HG03159 (cell line): Measurements from ENCODE around the gene GTF3C2.

Source experiments
- ATAC-seq: cut with Tn5 transposase; IDR thresholded peaks from one replicate; pipeline ENCODE4 v1.9.1; 2021; ENCODE audit warnings: mild to moderate bottlenecking, moderate library complexity; ENCODE audit not compliant: unreplicated experiment

The GTF3C2 gene, protein sequence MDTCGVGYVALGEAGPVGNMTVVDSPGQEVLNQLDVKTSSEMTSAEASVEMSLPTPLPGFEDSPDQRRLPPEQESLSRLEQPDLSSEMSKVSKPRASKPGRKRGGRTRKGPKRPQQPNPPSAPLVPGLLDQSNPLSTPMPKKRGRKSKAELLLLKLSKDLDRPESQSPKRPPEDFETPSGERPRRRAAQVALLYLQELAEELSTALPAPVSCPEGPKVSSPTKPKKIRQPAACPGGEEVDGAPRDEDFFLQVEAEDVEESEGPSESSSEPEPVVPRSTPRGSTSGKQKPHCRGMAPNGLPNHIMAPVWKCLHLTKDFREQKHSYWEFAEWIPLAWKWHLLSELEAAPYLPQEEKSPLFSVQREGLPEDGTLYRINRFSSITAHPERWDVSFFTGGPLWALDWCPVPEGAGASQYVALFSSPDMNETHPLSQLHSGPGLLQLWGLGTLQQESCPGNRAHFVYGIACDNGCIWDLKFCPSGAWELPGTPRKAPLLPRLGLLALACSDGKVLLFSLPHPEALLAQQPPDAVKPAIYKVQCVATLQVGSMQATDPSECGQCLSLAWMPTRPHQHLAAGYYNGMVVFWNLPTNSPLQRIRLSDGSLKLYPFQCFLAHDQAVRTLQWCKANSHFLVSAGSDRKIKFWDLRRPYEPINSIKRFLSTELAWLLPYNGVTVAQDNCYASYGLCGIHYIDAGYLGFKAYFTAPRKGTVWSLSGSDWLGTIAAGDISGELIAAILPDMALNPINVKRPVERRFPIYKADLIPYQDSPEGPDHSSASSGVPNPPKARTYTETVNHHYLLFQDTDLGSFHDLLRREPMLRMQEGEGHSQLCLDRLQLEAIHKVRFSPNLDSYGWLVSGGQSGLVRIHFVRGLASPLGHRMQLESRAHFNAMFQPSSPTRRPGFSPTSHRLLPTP

DNA sequence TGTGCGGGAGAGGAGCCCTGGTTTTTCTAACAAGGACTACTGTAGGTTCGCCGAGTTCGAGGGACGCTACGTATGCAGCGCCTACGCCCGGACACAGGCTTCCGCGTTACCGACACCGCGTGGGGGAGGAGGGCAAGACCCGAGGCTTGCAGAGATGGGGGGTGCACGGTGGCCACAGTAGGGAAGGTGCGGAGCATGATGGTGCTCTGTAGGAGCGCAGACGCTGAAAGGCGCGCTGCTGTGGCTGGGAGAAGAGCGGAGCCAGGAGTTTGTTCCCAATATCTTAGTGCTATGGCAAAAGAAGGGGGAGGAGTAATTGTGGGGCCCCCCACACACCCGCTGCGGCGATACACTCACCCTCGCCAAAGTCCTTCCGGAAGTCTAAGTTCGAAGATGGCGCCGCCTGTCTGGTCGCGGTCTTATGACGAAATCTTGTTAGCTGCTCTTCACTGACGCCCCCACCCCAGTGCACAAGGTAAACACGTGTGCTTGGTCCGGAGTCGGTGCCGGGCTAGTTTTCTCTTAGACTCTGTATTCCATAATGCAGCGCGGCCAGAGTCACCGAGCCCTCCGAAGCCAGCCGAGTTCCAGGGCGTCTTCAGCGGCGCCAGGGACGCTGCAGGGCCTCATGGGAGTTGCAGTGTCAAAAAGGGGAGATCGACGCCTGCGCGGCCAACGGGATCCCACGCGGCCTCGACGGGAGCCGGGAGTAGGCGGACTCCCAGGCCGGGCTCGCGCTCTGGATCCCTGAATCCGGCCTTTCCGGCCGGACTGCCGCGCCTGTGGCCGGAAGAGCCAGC, at the start of gene GTF3C2:
GTF3C2 (minus strand) TSS at position 383 of the 800 bp plus-strand sequence. CDS start 13,210 bp downstream, outside the sequence.
- ATAC-seq: peak; percentile 83

DNA sequence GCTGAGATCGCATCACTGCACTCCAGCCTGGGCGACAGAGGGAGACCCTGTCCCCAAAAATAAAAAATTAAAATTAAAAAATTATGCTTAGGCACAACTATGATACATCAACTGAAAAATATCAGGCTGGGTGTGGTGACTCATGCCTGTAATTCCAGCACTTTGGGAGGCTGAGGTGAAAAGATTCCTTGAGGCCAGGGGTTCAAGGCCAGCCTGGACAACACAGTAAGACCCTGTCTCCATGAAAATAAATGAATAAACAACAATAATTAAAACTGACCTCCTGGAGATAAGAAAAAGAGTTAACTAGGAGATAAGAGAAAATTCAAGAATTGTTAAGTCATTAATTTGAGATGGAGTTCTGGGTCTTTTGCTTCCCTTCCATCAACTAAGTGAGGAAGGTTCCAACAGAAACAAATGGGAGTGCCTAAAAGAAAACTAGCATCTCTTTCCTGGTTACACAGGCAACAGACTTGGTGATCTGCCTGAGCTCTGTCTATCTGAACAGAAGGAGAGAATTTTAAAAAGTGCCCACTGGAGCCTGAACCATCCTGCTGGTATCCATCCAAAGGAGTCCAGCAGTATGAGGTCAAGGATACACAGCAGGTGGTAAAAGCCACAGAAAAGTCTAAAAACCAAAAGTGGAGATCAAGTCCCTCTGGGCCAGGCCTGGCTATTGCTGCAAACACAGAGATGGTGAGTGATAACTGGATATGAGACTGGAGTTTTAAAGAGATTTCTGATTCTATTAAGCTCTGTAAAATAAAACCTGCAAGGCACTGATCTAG, 44.0 kb upstream of the GTF3C2 start:
- ATAC-seq: no peak

DNA sequence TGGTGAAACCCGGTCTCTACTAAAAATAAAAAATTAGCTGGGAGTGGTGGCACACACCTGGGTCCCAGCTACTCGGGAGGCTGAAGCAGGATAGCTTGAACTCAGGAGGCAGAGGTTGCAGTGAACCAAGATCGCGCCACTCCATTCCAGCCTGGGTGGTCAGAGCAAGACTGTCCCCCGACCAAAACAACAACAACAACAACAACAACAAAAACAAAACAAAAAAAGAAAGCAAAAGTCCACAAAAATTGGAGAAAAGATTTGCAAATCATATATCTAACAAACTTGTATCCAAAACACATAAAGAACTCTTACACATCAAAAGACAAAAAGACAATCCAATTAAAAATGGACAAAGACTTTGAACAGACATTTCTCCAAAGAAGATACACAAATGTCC, 42.4 kb upstream of the GTF3C2 start:
- no peak for ATAC-seq

DNA sequence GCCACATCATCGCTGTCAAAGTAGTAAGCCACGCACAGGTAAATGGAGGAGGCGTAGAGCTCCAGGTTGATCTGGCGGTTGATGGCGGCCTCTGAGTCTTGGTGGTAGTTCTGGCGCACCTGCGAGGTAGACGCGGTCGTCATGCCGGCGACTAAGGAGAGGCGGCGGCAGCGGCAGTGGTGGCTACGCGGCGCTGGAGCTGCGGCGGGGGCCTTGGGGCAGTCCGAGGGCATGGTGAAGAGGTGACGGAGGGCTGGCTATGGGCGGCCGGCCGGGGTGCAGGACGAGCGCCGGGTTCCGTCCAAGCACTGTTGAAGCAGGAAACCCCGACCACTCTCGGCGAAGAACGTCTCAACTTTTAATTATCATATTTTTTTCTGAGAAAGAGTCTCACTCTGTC, 36.7 kb upstream of the GTF3C2 start:
- no peak for ATAC-seq

DNA sequence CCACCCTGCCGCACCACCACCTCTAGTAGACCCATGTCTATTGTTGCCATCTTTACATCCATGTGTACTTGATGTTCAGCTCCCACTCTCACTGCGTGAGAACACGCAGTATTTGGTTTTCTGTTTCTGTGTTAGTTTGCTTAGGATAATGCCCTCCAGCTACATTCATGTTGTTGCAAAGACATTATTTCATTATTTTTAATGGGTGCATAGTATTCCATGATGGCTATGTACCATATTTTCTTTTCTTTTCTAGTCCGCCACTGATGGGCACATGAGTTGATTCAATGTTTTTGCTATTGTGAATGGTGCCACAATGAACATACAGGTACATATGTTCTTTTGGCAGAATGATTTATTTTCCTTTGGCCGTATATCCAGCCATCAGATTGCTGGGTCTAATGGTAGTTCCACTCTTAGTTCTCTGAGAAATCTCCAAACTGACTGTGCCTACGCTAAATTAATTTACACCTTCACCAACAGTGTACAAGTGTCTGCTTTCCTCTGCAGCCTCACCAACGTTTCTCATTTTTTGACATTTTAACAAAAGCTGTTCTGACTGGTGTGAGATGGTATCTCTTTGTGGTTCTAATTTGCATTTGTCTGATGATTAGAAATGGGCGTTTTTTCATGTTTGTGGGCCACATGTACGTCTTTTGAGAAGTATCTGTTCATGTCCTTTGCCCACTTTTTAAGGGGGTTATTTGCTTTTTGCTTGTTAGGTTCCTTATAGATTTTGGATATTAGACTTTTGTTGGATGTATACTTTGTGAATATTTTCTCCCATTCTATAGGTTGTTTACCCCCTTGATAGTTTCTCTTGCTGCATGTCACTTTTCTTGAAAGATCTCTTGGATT, 34.5 kb upstream of the GTF3C2 start:
- no peak for ATAC-seq

DNA sequence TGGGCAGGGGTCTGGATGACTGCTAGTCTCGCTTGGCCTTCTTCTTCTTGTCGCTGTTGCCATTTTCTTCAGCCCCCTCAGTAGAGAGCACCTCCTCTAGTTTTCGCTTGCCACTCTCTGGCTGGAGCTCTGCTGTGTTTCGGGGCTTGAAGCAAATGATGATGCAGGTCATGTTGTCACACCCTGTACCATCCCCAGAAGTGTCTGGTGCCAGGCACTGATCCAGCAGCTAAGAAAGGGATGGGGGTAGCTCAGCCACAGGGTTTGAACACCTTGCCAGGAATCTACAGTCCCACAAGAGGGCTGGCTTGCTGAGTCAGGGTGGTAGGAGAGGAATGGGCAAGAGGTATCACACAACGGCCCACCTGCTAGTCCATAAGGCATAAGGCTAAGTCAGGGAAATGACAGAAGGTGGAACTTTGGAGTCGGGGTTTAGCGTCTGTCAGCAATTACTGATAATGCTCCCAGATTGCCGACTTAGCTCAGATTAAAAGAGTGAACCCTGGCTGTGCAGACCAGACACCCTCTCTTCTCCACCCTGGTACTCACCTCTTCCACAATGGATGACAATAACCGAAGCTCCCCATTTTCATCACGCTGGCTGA, 25.1 kb upstream of the GTF3C2 start:
- no peak for ATAC-seq

DNA sequence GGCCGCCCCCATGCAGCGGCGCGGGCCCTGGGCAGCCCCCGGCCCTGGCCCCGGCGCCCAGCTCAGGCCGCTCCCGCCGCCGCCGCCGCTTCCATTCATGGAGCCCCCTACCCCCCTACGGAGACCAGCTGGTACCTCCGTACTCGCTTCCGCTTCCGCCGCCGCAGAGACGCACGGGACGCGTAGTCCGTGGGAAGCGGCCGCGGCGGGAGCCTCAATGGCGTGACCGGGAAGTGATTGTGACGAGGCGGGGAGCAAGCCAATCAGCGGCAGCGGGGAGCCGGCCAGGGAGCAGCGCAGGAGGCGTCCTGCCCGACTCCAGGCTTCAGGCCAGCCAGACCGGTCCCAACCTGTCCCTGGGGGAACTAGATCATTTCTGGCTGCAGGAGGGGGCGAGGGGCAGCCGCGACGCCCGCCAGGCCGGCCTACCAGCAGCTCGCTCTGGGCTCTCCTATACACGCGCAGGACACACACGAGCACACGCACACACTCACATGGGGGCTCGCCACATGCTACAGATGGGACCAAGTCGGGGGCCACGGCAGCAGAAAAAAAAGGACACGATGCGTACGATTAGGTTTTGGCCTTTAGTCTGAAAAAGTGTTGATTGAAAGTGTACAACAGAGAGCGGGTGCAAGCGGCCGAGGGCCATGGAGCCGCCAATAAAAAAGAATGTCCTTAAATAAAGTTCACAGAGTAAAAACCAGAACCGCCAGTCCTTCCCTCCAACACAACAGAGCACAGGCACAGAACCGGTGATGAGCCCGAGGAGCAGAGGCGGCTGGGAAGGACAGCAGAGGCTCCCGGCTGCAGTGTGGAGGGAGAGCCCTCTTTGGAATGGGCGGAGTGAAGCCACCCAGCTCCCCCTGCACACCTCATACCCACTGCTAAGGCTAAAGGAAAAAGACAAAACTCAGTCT, 24.3 kb upstream of the GTF3C2 start, which contains the start of gene ZNF513:
ZNF513 (minus strand) TSS at position 109 of the 920 bp plus-strand sequence. CDS start 208 bp downstream, outside the sequence.
- ATAC-seq: peak; percentile 78

DNA sequence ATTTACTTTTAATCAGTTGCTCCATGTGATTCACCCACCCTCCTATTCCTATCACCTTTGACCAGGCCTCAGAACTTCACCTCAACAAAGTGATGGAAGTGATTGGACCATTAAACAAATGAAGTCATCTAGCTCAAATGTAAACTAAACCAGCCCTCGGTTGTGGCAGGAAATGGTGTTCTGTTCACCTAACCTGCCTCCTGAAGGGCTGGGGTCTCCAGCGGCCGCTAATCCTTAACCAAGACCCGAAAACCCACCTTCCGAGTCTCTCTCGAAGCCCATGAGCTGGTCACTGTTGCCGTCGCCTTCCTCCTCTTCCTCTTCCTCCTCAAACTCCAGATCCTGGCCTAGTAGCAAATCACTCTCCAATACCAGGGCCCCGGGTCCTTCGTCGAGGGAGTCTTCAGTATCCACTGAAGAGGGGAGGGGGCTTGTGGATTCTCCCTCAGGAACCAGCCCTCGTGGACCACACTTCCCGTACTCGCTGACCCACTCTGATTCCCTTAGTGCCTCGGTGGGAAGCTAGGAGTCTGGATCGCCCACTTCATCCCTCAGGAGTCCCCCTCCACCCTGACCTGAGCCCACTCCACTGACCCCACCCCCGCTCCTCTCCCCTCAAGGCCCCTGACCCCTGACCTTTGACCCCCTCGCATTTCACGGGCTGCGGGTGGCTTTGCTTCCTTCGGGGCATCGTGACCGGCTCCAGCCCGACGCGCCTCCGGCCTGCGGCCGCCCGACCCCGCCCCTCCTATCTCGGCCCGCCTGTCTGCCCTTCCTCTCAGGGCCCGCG, 23.5 kb upstream of the GTF3C2 start:
- no peak for ATAC-seq

DNA sequence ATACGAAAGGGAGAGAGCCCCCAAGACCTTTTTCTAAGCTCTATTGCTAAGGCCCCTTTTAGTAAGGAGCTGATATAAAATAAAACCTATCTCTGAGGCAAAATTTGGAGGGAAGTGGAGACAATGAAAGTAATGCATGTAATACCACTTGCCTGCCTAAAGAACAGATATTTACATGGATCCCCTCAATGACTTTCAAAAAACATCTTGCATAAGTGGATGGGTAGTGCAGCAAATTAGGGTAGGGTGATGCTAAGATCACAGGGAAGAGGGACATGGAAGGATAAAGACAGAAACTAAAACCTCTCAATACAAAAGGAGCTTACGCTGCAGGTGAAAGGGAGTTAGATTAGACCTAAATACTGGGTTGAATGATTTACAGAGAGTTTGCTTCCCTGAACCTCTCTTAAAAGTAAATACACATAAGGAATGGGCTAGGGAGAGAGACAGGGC, 22.8 kb upstream of the GTF3C2 start:
- no peak for ATAC-seq

DNA sequence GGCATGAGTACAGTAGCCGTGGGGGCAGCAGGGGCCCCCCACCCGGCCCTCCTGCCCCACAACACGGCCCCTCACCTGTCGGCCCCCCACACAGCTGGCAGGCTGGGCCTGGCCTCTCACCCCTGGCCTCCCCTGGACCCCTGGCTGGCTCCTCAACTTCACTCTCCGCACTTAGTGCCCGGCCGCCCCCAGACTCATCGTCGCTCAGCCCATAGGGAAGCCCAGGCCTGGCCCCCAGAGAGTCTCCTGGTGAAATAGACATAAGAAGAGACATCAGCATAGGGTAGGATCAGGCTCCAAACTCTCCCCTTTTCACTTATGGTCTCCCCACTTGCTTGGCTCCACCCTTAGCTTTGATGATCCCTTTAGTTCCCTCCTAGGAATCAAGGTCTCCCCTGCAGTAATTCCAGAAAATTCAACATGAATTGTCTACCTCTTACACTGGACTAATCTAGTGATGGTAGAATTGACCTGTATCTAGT, 22.3 kb upstream of the GTF3C2 start:
- ATAC-seq: no peak

DNA sequence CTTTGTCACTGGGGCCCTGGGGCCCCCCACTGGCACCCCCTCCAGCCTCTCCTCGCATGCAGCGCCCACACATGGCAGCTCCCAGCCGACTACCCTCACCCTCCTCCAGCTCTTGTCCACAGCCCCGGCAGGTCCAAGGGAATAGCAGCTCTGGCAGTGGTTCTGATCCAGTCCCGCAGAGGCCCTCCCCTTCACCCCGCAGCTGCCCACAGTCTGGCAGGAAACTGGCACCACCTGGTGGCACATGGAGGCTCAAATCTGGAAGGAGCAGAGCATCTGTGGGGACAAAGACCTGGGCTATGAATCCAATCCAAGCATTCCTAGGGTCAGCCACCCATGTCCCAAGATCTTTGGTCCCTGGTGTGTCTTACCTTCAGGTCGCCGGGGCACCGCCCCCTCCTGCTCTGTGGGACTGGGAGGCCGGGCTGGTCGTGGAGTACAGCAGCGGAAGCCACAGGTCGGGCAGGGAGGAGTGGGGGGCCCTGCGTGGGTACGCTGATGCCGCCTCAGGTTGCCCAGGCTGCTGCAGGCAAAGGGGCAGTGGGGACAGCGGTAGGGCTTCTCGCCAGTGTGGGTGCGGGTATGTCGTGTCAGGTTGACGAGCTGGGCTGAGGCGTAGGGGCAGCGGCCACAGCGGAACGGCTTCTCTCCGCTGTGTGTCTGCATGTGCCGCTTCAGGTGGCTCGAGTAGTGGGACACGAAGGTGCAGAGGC, 21.7 kb upstream of the GTF3C2 start:
- no peak for ATAC-seq

DNA sequence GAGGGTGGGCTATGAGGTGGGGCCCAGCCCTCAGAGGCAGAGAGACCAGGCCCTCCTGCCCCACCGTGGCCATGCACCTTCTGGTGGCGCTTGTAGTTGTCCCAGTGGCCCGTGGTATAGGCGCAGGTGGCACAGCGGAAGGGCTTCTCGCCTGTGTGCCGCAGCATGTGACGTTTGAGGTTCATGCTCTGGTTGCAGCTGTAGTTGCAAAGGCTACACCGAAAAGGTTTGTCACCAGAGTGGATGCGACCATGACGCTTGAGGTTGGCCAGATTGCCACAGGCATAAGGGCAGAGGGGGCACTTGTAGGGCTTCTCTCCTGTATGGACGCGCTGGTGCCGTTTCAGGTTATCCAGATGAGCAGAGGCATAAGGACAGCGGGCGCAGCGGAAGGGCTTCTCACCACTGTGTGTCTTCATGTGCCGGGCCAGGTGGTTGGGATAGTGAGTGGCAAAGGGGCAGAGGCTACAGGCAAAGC, 21.1 kb upstream of the GTF3C2 start:
- ATAC-seq: no peak

DNA sequence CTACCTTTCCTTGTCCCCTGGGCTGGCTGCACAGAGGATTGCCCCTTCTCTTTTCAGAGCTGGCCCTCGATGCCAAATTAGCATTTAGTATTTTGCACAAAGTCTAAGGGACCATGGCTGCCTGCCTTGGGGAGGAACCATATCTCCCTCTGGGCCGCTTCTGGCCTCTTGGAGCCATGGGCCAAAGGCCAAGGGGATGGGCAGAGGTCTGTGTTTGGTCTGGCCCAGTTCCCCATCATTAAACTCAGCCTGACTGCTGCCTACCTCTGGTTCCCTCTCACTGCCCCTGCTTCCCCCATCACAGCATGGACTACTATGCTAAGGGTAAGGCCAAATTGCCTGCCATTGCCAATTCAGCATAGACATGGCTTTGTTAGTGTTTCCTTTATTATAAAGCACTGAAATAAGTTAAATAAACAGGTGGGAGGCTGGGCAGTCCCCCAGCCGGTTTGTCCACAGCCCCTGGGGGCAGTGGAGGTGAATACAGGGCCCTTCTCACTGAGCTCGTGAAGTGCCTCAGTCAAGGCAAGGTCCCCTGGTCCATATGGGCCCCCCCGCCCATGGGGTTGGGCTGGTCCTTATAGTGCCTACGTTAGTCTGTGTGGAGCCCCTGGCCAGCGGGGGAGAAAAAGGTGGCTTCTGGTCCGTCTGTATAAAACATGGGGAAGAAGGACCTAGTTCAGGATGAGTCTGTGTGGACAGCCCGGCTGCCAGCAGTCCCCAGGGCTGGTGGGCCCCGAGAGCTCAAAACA, 20.5 kb upstream of the GTF3C2 start:
- ATAC-seq: no peak

DNA sequence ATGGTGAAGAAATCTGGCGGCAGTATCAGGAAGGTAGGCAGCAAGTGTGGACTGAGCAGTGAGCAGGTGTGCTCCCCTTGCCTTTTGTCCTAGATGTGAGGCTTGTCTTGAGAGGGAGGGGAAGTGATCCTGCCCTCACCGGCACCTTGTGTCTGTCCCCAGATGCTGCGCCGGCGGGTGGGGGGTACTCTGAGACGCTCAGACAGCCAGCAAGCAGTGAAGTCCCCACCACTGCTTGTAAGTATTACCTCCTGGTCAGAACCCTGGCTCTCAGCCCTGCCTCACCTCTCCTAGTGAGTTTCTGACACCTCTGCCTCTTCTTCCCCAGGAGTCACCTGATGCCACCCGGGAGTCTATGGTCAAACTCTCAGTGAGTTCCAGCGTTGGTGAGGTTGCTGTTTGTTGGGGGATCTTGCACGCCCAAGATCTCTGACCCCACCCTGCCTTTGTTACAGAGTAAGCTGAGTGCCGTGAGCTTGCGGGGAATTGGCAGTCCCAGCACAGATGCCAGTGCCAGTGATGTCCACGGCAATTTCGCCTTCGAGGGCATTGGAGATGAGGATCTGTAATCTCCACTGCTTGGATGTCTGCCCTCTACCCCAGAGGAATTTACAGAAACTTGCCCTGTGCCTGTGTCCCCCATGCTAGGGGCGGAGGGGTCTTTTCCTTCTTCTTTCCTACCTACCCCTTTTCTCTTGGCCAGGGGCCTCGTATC, 19.7 kb upstream of the GTF3C2 start:
- no peak for ATAC-seq
